Activated CD4-positive, alpha-beta memory T cell treated with anti-CD3 and anti-CD28 coated beads, Interleukin-2, amount 10 ng/mL, durations not matched to agents 7 days and 5 days (primary cell): ENCODE measurements around the gene ABTB2. TPM values are rescaled to one million over a fixed set of nuclear protein-coding genes. Genes with fewer than 3 reads are reported as not detected.

Source experiments
- CTCF ChIA-PET: fragments of 350-600 bp; sonication (Branson Sonifier 250); formaldehyde crosslinking; loops from one replicate; lab custom pipeline; 2021; ENCODE audit warnings: antibody characterized with exemption, inconsistent platforms; lab: Charles Lee
- POLR2A ChIA-PET: fragments of 350-600 bp; sonication (Branson Sonifier 250); formaldehyde crosslinking; loops from one replicate; lab custom pipeline; 2021; ENCODE audit warnings: antibody characterized with exemption; lab: Charles Lee
- DNase-seq: peaks from one replicate; pipeline ENCODE4 v3.0.0-alpha.2; 2020
- H3K27ac Mint-ChIP-seq: one replicate; pipeline ENCODE4 v1.8.0; 2021; ENCODE audit warnings: mild to moderate bottlenecking, mixed read lengths
- H3K27me3 Mint-ChIP-seq: one replicate; pipeline ENCODE4 v1.8.0; 2021; ENCODE audit warnings: mixed read lengths
- H3K36me3 Mint-ChIP-seq: one replicate; pipeline ENCODE4 v1.8.0; 2021; ENCODE audit warnings: low read depth, mixed read lengths
- H3K4me1 Mint-ChIP-seq: one replicate; pipeline ENCODE4 v1.8.0; 2021; ENCODE audit warnings: mixed read lengths
- H3K4me3 Mint-ChIP-seq: one replicate; pipeline ENCODE4 v1.8.0; 2021; ENCODE audit warnings: mild to moderate bottlenecking, mixed read lengths
- H3K9me3 Mint-ChIP-seq: one replicate; pipeline ENCODE4 v1.8.0; 2021; ENCODE audit warnings: mixed read lengths
- total RNA-seq, 2 experiments: library from RNA; stranded (reverse); gene quantifications; one replicate each; pipeline ENCODE4 v1.2.3, GENCODE V29; 2021

Gene ABTB2
- total RNA-seq, 2 experiments from 2014 or later, result 2.3 to 2.7 TPM

- no peak for DNase-seq
- peaks cover 4% of the 10 kb centered on the region for H3K27me3 Mint-ChIP-seq
- H3K4me1 Mint-ChIP-seq, result peaks cover 18% of the 10 kb centered on the region
- CTCF ChIA-PET, result no interaction called here
- H3K27ac Mint-ChIP-seq, result no peak overlapping the region
- no peaks in the 10 kb centered on the region for H3K9me3 Mint-ChIP-seq
- POLR2A ChIA-PET, result no interaction called here
- no peaks in the 10 kb centered on the region for H3K36me3 Mint-ChIP-seq
- H3K4me3 Mint-ChIP-seq, result no peak overlapping the region
These were observed 20.8 kb downstream of the ABTB2 start for GRCh38 chr11:34337016-34337415.

- H3K27ac Mint-ChIP-seq, result no peak overlapping the region
- H3K4me3 Mint-ChIP-seq, result no peak overlapping the region
- H3K36me3 Mint-ChIP-seq, result no peaks in the 10 kb centered on the region
- ChIA-PET CTCF (interaction anchor here (0.7 kb wide), 1 partner anchor 202 kb away, joined by 3 read pairs; no protein-coding TSS in a partner anchor), POLR2A (interaction anchor here (0.7 kb wide), 3 partner anchors 12 to 599 kb away, joined by 3 to 4 read pairs (median 3); no protein-coding TSS in a partner anchor)
- peaks cover 18% of the 10 kb centered on the region for H3K4me1 Mint-ChIP-seq
- no peaks in the 10 kb centered on the region for H3K9me3 Mint-ChIP-seq
- H3K27me3 Mint-ChIP-seq, result peaks cover 6% of the 10 kb centered on the region
- DNase-seq, result no peak
These were observed 22.0 kb downstream of the ABTB2 start for GRCh38 chr11:34335801-34336200.

- POLR2A ChIA-PET, result interaction anchor here (0.7 kb wide), 3 partner anchors 13 to 599 kb away, joined by 3 to 4 read pairs (median 3); no protein-coding TSS in a partner anchor
These were observed 22.5 kb downstream of the ABTB2 start for GRCh38 chr11:34335331-34335730.

GRCh38 chr11:34333787-34334186 lies 24.0 kb downstream of the ABTB2 start:
- H3K36me3 Mint-ChIP-seq, result no peaks in the 10 kb centered on the region
- DNase-seq, result no peak
- CTCF ChIA-PET, result no interaction called here
- H3K27ac Mint-ChIP-seq, result no peak overlapping the region
- POLR2A ChIA-PET, result no interaction called here
- H3K4me3 Mint-ChIP-seq, result no peak overlapping the region
- H3K9me3 Mint-ChIP-seq, result no peaks in the 10 kb centered on the region
- peaks cover 6% of the 10 kb centered on the region for H3K4me1 Mint-ChIP-seq
- peaks cover 6% of the 10 kb centered on the region for H3K27me3 Mint-ChIP-seq

More at GRCh38 chr11:34335331-34335730, 22.5 kb downstream of the ABTB2 start:
- Mint-ChIP-seq H3K27ac (no peak overlapping the region), H3K4me1 (peaks cover 18% of the 10 kb centered on the region), H3K36me3 (no peaks in the 10 kb centered on the region), H3K4me3 (no peak overlapping the region), H3K27me3 (peaks cover 6% of the 10 kb centered on the region), H3K9me3 (no peaks in the 10 kb centered on the region)
- CTCF ChIA-PET, result interaction anchor here (0.8 kb wide), 1 partner anchor 1271 kb away, joined by 5 read pairs; no protein-coding TSS in a partner anchor
- DNase-seq, result no peak

GRCh38 chr11:34332524-34332923 lies 25.3 kb downstream of the ABTB2 start:
- Mint-ChIP-seq H3K9me3 (no peaks in the 10 kb centered on the region), H3K4me1 (peaks cover 4% of the 10 kb centered on the region), H3K27me3 (peaks cover 6% of the 10 kb centered on the region), H3K4me3 (no peak overlapping the region), H3K36me3 (no peaks in the 10 kb centered on the region), H3K27ac (no peak overlapping the region)
- no peak for DNase-seq
- ChIA-PET POLR2A (no interaction called here), CTCF (no interaction called here)

- peaks cover 4% of the 10 kb centered on the region for H3K4me1 Mint-ChIP-seq
- ChIA-PET CTCF (no interaction called here), POLR2A (interaction anchor here (1.1 kb wide), 1 partner anchor 23 kb away, joined by 3 read pairs; no protein-coding TSS in a partner anchor)
- H3K27me3 Mint-ChIP-seq, result peaks cover 6% of the 10 kb centered on the region
- H3K9me3 Mint-ChIP-seq, result no peaks in the 10 kb centered on the region
- no peaks in the 10 kb centered on the region for H3K36me3 Mint-ChIP-seq
- no peak overlapping the region for H3K27ac Mint-ChIP-seq
- H3K4me3 Mint-ChIP-seq, result no peak overlapping the region
- no peak for DNase-seq
These were observed 26.1 kb downstream of the ABTB2 start for GRCh38 chr11:34331736-34332135.

GRCh38 chr11:34331329-34331728 lies 26.5 kb downstream of the ABTB2 start:
- ChIA-PET CTCF (no interaction called here), POLR2A (interaction anchor here (1.1 kb wide), 1 partner anchor 24 kb away, joined by 3 read pairs; no protein-coding TSS in a partner anchor)
- Mint-ChIP-seq H3K4me1 (peaks cover 4% of the 10 kb centered on the region), H3K27ac (no peak overlapping the region), H3K36me3 (no peaks in the 10 kb centered on the region), H3K9me3 (no peaks in the 10 kb centered on the region), H3K4me3 (no peak overlapping the region), H3K27me3 (peaks cover 6% of the 10 kb centered on the region)
- no peak for DNase-seq

GRCh38 chr11:34330653-34331052 lies 27.2 kb downstream of the ABTB2 start:
- Mint-ChIP-seq H3K27me3 (peaks cover 8% of the 10 kb centered on the region), H3K9me3 (no peaks in the 10 kb centered on the region), H3K36me3 (no peaks in the 10 kb centered on the region), H3K4me1 (peaks cover 4% of the 10 kb centered on the region), H3K4me3 (no peak overlapping the region), H3K27ac (no peak overlapping the region)
- POLR2A ChIA-PET, result no interaction called here
- DNase-seq, result no peak
- CTCF ChIA-PET, result no interaction called here

- no peak overlapping the region for H3K4me3 Mint-ChIP-seq
- DNase-seq, result no peak
- H3K27ac Mint-ChIP-seq, result no peak overlapping the region
- CTCF ChIA-PET, result no interaction called here
- peaks cover 1% of the 10 kb centered on the region for H3K4me1 Mint-ChIP-seq
- H3K27me3 Mint-ChIP-seq, result peaks cover 8% of the 10 kb centered on the region
- POLR2A ChIA-PET, result no interaction called here
- H3K36me3 Mint-ChIP-seq, result no peaks in the 10 kb centered on the region
- no peaks in the 10 kb centered on the region for H3K9me3 Mint-ChIP-seq
These were observed 27.9 kb downstream of the ABTB2 start for GRCh38 chr11:34329876-34330275.

- H3K36me3 Mint-ChIP-seq, result no peaks in the 10 kb centered on the region
- no peaks in the 10 kb centered on the region for H3K9me3 Mint-ChIP-seq
- POLR2A ChIA-PET, result no interaction called here
- H3K27me3 Mint-ChIP-seq, result peaks cover 8% of the 10 kb centered on the region
- CTCF ChIA-PET, result interaction anchor here (1.7 kb wide), 1 partner anchor 30 kb away, joined by 3 read pairs; no protein-coding TSS in a partner anchor
- no peak overlapping the region for H3K27ac Mint-ChIP-seq
- no peak for DNase-seq
- no peak overlapping the region for H3K4me3 Mint-ChIP-seq
- H3K4me1 Mint-ChIP-seq, result no peaks in the 10 kb centered on the region
These were observed 29.2 kb downstream of the ABTB2 start for GRCh38 chr11:34328632-34328910.

GRCh38 chr11:34327804-34328631 lies 29.8 kb downstream of the ABTB2 start:
- H3K36me3 Mint-ChIP-seq, result no peaks in the 10 kb centered on the region
- no peak overlapping the region for H3K27ac Mint-ChIP-seq
- no peaks in the 10 kb centered on the region for H3K4me1 Mint-ChIP-seq
- peaks cover 6% of the 10 kb centered on the region for H3K27me3 Mint-ChIP-seq
- no peaks in the 10 kb centered on the region for H3K9me3 Mint-ChIP-seq
- DNase-seq, result no peak
- H3K4me3 Mint-ChIP-seq, result no peak overlapping the region
- CTCF ChIA-PET, result interaction anchor here (1.7 kb wide), 1 partner anchor 31 kb away, joined by 3 read pairs; no protein-coding TSS in a partner anchor
- POLR2A ChIA-PET, result no interaction called here

- CTCF ChIA-PET, result interaction anchor here (1.7 kb wide), 1 partner anchor 150 kb away, joined by 4 read pairs; no protein-coding TSS in a partner anchor
- H3K27ac Mint-ChIP-seq, result no peak overlapping the region
- no peak for DNase-seq
These were observed 33.3 kb downstream of the ABTB2 start for GRCh38 chr11:34324466-34324865.

GRCh38 chr11:34323601-34324000 lies 34.2 kb downstream of the ABTB2 start:
- CTCF ChIA-PET, result interaction anchor here (1.7 kb wide), 1 partner anchor 149 kb away, joined by 4 read pairs; no protein-coding TSS in a partner anchor
- no peak overlapping the region for H3K27ac Mint-ChIP-seq
- POLR2A ChIA-PET, result no interaction called here

More at GRCh38 chr11:34324466-34324865, 33.3 kb downstream of the ABTB2 start:
- Mint-ChIP-seq H3K36me3 (no peaks in the 10 kb centered on the region), H3K4me1 (no peaks in the 10 kb centered on the region), H3K27me3 (peaks cover 5% of the 10 kb centered on the region), H3K4me3 (no peak overlapping the region), H3K9me3 (no peaks in the 10 kb centered on the region)
- POLR2A ChIA-PET, result no interaction called here

More at GRCh38 chr11:34323601-34324000, 34.2 kb downstream of the ABTB2 start:
- no peak for DNase-seq
- Mint-ChIP-seq H3K27me3 (peaks cover 5% of the 10 kb centered on the region), H3K9me3 (no peaks in the 10 kb centered on the region), H3K36me3 (no peaks in the 10 kb centered on the region), H3K4me3 (no peak overlapping the region), H3K4me1 (peaks cover 1% of the 10 kb centered on the region)
